ENCODE measurements around the gene CAPZA1. TPM values are rescaled to one million over a fixed set of nuclear protein-coding genes. Genes with fewer than 3 reads are reported as not detected.

Gene CAPZA1
- total RNA-seq, 1 donor from 2014 or later = 311 TPM

GRCh38 chr1:112675728-112676381 is 56.2 kb downstream of the CAPZA1 start:
- no peak for DNase-seq (ENCODE audit: low read depth)
- TF ChIP-seq CTCF (conservative IDR thresholded peaks at IDR 0.05; ENCODE audit: low read depth, low read length) = no peak
- peak overlapping the region; percentile 78 for H3K4me3 ChIP-seq (ENCODE audit: low read depth, low read length)

- H3K4me3 ChIP-seq (ENCODE audit: low read depth, low read length) = no peak overlapping the region
- no peak for TF ChIP-seq CTCF (conservative IDR thresholded peaks at IDR 0.05; ENCODE audit: low read depth, low read length)
- no peak for DNase-seq (ENCODE audit: low read depth)
Measured at GRCh38 chr1:112676543-112676942, 56.9 kb downstream of the CAPZA1 start.

- no peak for DNase-seq (ENCODE audit: low read depth)
- no peak overlapping the region for H3K4me3 ChIP-seq (ENCODE audit: low read depth, low read length)
- no peak for TF ChIP-seq CTCF (conservative IDR thresholded peaks at IDR 0.05; ENCODE audit: low read depth, low read length)
Measured at GRCh38 chr1:112677501-112677900, 57.9 kb downstream of the CAPZA1 start.

- DNase-seq (ENCODE audit: low read depth) = no peak
- no peak overlapping the region for H3K4me3 ChIP-seq (ENCODE audit: low read depth, low read length)
- TF ChIP-seq CTCF (conservative IDR thresholded peaks at IDR 0.05; ENCODE audit: low read depth, low read length) = no peak
Measured at GRCh38 chr1:112678605-112679004, 59.0 kb downstream of the CAPZA1 start.

GRCh38 chr1:112685913-112686312 is 66.3 kb downstream of the CAPZA1 start:
- TF ChIP-seq CTCF (conservative IDR thresholded peaks at IDR 0.05; ENCODE audit: low read depth, low read length) = no peak
- no peak overlapping the region for H3K4me3 ChIP-seq (ENCODE audit: low read depth, low read length)
- no peak for DNase-seq (ENCODE audit: low read depth)

GRCh38 chr1:112686417-112686816 is 66.8 kb downstream of the CAPZA1 start:
- no peak for DNase-seq (ENCODE audit: low read depth)
- no peak overlapping the region for H3K4me3 ChIP-seq (ENCODE audit: low read depth, low read length)
- TF ChIP-seq CTCF (conservative IDR thresholded peaks at IDR 0.05; ENCODE audit: low read depth, low read length) = no peak

- H3K4me3 ChIP-seq (ENCODE audit: low read depth, low read length) = no peak overlapping the region
- no peak for DNase-seq (ENCODE audit: low read depth)
- no peak for TF ChIP-seq CTCF (conservative IDR thresholded peaks at IDR 0.05; ENCODE audit: low read depth, low read length)
Measured at GRCh38 chr1:112686835-112687234, 67.2 kb downstream of the CAPZA1 start.
